Activated naive CD8-positive, alpha-beta T cell treated with anti-CD3 and anti-CD28 coated beads, Interleukin-2, amount 50 U/mL, for 16 hours (primary cell): Measurements from ENCODE around the gene PRKN.
"Not testable (repeated sequence)": the region's sequence is repeated elsewhere in the genome, so short reads cannot be mapped to it uniquely, and the experiment has no call there.

Source experiments
- DNase-seq: peaks from one replicate; pipeline ENCODE4 v3.0.0-alpha.2; 2020; ENCODE audit warnings: low read depth, low spot score

Gene PRKN

DNA sequence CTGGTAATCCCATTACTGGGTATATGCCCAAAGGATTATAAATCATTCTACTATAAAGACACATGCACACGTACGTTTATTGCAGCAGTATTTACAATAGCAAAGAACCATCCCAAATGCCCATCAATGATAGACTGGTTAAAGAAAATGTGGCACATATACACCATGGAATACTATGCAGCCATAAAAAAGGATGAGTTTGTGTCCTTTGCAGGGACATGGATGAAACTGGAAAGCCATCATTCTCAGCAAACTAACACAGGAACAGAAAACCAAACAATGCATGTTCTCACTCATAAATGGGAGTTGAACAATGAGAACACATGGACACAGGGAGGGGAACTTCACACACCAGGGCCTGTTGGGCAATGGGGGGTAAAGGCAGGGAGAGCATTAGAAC, 866.5 kb downstream of the PRKN start:
- DNase-seq, result not testable (repeated sequence)

DNA sequence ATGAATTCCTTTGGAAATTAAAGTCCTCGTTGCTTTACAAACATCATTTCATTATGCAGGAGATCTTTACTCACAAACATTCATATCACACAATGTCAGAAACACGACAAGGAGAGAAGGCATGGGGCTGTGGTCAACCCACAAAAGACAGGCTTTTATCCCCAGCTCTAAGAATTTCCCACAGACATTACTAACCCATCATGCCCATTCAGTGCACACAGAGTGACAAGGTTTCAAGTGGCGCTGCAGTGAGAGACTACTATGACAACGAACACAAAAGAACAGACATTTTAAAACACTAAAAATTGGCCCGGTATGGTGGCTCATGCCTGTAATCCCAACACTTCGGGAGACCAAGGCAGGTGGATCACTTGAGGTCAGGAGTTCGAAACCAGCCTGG, 873.9 kb downstream of the PRKN start:
- DNase-seq, result no peak

DNA sequence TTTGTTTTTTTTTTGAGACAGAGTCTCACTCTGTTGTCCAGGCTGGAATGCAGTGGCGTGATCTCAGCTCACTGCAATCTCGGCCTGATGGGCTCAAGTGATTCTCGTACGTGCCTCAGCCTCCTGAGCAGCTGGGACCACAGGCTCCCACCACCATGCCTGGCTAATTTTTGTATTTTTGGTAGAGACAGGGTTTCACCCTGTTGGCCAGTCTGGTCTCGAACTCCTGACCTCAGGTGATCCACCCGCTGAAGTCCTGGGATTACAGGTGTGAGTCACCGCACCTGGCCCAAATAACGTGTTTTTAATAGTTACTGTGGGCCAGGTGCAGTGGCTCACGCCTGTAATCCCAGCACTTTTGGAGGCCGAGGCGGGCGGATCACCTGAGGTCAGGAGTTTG, 876.1 kb downstream of the PRKN start:
- DNase-seq, result not testable (repeated sequence)

- no peak for DNase-seq
Observed at GRCh38 chr6:161850562-161850961, 877.0 kb downstream of the PRKN start.

DNA sequence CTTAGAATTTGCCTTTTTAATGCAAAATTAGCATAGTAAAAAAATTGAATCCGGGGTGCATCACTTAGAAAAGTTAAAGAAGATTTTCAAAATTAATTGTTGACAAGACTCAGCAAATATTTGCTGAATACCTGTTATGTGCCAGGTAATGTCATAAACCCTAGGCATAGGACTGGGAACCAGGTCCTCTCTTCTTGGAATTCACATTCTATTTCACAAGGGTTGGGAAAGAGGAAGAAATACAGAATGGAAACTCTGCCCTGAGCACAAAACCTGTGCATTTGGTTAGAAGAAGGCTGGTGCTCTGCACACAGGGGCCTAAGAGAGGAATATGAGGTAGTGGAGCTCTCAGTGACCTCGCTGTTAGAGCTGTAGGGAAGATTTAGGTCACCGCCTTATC, 879.9 kb downstream of the PRKN start:
- DNase-seq, result no peak

DNA sequence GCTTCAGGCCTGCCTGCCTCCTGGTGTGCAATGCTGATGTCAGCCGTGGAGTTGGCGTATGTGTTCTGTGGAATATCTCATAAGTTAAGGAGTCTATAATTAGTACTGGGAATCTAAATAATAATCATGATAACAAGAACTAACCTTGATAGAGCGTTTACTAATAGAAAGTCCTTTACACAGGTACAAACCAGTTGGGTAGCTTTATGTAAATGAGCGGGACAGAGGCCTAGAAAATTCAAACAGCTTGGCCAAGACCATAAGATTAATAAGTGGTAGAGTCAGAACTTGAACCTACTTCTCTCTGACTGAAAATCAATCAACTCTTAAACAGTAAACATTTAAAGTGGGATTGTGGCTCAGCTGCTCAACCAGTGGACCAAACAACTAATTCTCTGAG, 882.8 kb downstream of the PRKN start:
- DNase-seq, result no peak

- DNase-seq, result no peak
Observed at GRCh38 chr6:161843066-161843465, 884.5 kb downstream of the PRKN start.

- no peak for DNase-seq
Observed at GRCh38 chr6:161840380-161840779, 887.2 kb downstream of the PRKN start.

DNA sequence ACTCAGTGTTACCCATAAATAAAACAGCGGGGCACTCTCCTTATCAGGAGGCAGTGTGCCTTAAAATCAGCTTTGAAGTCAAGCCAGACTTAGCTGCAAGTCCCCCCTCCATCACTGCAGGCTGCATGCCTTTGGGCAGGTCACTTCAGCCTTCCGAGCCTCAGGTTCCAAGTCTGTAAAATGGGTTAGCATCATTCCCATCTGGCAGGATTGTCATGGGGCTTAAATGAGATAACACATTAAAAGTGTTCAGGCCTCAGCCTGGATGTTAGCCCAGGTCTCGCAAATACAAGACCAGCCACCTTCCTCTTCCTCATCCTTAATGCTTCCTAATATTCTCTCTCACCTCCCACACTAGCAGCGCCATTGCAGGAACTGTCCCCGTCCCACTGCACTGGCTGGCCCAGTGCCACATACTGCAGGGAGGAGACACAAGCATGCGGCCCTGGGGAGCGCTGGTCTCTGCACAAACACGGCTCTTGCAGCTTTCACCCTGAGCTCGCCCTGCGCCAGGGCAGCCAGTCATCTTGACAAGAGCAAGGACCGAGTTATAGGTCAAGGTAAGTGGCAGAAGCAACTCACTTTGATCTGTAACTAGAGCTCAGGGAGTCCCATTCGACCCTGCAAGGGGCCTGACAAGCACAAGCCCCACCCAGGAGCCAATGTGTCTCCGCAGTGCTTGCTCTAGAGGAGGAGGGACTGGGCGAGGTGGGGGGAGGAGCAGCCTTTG, 889.1 kb downstream of the PRKN start:
- DNase-seq, result no peak

DNA sequence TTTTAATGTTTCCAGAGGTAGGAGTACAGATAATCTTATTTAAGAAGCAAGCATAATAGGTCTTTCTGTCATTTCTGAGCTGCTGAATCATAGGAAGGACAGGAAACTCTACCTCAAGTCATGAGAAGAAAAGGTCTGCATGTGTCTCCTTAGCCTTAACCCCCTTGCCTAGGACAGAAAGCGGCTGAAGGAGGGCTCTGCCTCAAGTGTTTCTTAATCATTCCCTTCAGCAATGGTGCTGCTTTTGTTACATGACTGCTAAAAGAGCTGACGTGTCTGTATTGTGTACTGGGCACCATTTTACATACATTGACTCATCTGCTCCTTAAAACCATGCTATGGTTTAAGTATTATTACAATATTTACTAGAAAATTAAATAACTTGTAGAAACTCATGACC, 889.7 kb downstream of the PRKN start:
- DNase-seq, result no peak

DNA sequence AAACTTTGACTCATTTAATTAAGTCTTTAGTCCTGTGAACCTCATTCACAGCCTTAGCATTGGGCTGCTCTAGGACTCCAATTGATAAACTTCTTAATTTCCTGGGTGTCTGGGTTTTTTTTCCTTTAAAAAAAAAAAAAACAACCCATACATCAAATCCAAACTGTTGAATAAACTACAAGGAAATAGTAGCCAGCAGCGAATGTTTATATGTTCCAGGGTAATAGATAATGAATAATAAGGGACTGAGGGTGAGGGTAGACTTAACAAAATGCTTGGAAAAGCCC, 890.2 kb downstream of the PRKN start:
- DNase-seq, result no peak

GRCh38 chr6:161836643-161837448, 890.7 kb downstream of the PRKN start:
- DNase-seq, result no peak

- no peak for DNase-seq
Observed at GRCh38 chr6:161835500-161836215, 891.9 kb downstream of the PRKN start.

GRCh38 chr6:161834426-161834825, 893.1 kb downstream of the PRKN start:
- DNase-seq, result no peak

DNA sequence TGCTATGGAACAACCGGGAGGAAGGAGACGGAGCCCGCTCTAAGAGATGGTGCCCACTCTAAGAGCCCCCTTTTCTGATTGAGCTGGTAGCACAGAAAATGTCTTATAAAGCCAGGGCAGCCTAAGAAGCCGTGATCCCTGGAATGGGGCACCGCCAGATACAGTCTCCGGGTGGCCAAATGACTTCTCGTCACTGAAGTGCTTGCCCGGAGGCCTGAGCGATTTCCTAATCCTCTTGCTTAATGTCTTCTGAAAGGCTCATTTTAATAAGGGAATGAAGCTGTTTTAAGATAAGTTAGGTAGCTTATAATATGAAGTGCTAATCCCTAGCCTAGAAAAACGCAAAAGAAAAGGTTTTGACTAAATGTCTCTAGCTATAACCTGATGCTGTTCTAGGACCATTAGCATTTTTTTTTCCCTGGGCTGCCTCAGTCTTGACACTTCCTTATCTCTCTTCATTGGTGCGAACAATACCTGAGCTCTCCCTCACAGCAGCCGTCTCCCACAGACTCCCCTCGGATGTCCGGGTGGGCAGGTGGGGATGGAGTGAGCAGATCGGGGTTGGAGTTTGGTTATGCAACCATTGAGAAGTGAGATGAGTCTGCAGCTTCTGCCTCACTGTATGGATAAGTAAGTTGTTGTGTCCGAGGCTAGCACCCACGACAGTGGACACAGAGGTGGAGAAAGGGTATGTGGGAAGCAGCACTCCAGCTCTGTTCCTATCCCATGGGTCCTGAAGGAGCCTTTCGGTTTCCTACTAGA, 894.3 kb downstream of the PRKN start:
- no peak for DNase-seq

GRCh38 chr6:161832622-161833021, 894.9 kb downstream of the PRKN start:
- DNase-seq, result no peak

DNA sequence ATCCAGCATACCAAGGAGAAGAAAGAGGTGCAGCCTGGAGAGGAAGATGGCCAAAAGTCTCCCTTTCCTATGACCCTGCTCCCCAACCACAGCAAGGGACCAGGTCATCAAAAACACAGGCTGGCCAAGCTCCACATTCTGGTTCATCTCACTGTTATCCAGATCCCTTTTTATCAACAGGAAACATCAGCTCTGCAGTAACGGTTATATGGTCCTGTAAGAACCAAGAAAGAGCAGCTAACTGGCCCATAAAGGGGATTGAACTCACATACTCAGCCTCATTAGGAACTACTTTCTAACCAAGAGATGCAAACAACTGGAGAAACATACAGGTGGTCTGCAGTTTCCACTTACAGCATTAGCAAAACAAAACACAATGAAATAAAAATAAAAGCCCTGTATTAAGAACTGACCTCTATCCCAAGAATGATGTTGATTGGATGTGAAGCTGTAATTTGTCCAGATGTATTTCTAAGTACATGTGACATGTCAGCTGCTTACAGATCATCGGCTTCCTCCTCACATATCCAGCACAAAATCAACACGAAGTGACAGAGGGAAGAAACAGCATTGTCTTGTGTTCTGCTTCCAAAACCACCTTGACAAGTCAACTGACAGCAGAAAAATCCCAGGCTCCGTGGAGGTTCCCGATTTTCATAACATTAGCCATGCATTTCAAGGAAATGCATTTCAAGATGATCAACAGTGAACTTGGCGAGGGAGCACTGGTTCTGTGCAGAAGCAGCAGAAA, 896.5 kb downstream of the PRKN start:
- no peak for DNase-seq

- DNase-seq, result no peak
Observed at GRCh38 chr6:161829291-161829729, 898.3 kb downstream of the PRKN start.

- DNase-seq, result no peak
Observed at GRCh38 chr6:161828355-161828754, 899.2 kb downstream of the PRKN start.

GRCh38 chr6:161826512-161826911, 901.1 kb downstream of the PRKN start:
- no peak for DNase-seq

GRCh38 chr6:161822204-161822603, 905.4 kb downstream of the PRKN start:
- not testable (repeated sequence) for DNase-seq
